Measurements from ENCODE around the gene MLIP.
A peak's percentile ranks its signal among the peaks of the same experiment; 100 is the strongest.
"Not testable (repeated sequence)": the region's sequence is repeated elsewhere in the genome, so short reads cannot be mapped to it uniquely, and the experiment has no call there.

MLIP gene

DNA sequence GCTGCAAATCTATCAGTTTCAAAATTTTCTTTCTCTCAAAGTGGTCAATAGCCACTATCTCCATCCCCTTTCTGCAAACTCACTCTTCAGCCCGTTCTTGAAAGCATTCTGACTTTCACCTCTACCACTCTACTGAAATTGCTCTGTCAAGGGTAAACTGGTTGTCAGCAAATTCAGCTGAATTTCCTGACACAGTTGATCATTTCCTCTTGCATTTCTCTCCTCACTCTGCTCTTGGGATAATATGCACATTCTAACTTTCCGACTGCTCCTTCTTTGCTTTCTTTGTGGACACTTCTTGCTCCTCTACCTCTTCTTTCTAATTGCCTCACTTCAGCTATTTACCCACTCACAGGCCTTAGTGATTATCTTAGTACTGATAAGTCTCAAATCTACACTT lies 123.3 kb downstream of the MLIP start:
- DNase-seq (ENCODE audit: low spot score): no peak

DNA sequence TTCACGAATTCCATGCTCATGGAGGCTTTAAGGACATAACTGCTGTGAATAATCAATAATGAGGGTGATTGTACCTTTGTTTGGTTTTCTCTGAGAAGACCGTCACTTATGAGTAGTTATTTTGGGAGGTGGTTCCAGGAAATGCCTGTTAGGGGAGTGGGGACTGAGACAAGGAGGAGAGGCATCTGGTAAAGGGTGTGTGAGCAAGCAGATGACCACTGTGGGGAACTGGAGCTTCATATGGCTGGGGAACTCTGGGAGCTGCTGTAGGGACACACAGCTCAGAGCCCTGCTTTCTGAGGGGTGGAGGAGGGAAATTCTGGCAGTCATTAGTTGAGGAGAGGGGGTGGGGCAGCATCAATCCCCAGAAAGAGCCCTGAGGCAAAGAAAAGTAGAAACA lies 125.7 kb downstream of the MLIP start:
- DNase-seq (ENCODE audit: low spot score): no peak

DNA sequence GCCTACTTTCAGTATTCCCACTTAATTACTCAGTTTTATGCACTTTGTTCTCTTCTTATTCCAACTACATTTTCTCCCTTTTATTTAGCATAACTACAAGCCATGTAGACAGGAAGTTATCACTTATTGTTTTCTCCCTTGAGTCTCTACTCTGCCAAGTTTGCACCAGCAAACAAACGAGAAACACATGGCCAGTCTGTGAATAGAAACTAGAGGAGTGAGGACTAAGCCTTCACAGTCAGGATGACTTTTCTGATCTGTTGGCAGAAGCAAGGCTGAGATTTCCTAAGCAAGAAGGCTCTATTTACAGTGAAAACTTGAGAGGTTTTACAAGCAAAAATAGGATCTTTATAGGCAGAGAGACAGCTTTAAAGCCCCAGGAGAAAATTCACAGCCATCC lies 127.2 kb downstream of the MLIP start:
- DNase-seq (ENCODE audit: low spot score): no peak

DNA sequence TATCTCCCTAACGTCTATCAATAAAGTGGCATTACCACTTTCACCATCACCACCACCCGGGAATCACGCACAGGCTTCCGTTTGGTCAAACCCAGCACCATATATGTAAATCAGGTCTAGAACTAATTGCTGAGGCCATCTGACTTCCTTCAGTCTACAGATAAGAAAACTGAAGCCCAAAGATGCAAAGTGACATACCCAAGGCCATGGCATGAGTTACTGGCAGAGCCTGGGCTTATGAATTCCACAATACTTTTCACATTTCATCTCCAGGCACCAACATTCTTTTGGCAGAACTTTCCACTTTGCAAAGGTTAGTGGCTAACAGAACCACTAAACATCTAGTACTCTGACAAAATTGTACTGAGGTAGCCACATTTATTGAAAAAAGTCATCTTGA lies 132.5 kb downstream of the MLIP start:
- no peak for DNase-seq (ENCODE audit: low spot score)

DNA sequence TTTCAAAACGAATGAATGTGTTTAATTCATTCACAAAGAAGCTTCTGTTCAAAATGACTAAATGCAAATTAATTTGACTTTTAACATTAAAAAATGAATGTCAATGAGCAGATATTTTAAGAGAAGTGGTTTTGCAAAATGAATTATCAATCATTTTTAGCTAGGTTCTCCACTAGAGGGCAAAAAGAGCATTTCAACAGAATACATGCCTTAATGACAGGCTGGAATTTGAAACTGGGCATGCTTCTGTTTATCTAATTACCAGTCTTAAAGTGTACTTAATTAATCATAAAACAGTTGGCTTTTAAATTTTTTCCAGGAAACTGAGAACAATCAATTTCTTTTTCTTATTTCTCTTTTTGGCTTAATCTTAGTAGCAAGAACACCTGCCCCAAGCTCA lies 133.2 kb downstream of the MLIP start:
- DNase-seq (ENCODE audit: low spot score): peak; percentile 39

DNA sequence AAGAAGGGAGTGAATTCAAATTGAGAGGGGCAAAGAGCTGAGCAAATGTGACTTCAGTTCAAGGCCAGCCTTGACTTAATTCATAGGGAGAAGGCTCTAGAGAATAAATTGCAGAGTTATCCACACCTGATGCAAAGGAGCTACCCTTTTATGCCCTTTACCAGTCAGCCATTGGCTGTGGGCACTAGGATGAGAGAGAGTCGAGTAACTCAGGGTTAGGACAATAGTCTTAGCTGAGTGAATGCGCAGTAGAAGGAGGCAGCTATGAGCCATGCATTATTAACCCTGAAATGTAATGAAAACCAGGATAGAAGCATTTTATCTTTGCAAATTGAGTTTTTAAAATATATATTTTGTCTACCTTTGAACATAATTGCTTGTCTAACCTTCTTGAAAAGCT lies 134.0 kb downstream of the MLIP start:
- no peak for DNase-seq (ENCODE audit: low spot score)

DNA sequence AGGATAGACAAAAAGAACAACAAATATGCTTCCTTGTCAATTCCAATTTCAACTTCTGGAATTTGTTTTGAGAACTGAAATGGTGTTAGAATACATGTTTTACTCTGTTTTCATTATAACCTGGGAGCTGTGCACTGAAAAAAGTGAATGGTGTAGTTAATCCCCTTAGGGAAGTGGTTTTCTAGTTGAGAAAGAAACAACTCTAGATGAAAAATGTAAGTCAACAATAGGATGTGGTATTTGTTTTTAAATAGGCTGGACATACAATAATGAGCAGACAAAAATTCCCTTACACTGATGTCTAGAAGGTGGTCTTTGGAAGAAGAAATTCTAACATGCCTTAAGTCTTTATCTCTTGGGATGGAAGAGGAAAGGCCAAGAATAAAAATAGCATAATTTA lies 137.1 kb downstream of the MLIP start:
- no peak for DNase-seq (ENCODE audit: low spot score)

DNA sequence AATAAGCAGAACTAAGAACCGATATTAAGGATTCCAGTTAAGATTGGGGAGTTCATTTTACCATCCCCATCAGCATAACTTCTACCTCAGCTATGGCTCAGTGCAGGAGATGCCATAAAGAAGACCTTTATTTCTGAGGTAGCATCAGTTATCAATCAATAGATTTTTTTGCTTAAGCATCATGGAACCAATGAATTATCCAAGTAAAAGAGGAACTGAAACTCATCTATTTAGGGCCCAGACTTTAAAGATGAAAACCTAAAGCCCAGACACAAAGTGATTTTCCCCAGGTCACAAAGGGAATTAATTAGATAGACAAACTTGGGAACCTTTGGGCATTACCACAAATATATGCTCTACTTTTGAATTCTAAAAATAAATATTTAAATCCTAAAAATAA lies 137.8 kb downstream of the MLIP start:
- DNase-seq (ENCODE audit: low spot score): peak; percentile 8

DNA sequence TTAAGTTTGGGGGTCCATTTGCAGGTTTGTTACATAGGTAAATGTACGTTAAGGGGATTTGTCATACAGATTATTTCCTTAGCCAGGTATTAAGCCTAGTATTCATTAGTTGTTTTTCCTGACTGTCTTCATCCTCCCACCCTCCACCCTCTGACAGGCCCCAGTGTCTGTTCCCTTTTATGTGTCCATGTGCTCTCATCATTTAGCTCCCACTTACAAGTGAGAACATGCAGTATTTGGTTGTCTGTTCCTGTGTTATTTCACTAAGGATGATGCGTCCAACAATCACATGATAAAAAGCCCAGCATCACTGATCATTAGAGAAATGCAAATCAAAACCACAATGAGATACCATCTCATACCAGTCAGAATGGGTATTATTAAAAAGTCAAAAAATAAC lies 138.6 kb downstream of the MLIP start:
- not testable (repeated sequence) for DNase-seq (ENCODE audit: low spot score)

DNA sequence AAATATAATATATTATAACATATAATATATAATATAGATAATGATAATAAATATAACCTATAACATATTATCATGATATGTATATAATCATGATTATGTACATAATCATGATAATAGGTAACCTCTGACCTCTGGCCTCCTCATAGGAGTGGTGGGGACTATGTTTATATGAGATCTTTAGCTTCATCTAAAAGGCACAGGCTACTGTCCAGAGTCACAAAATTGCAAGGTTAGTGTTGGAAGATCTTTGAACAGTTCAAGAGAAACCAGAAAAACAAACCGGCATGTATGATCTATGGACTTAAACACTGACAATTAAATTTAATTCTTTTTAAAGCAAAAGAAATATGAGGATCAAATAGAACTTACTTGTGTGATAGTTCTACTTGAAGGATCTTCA lies 141.3 kb downstream of the MLIP start:
- no peak for DNase-seq (ENCODE audit: low spot score)

DNA sequence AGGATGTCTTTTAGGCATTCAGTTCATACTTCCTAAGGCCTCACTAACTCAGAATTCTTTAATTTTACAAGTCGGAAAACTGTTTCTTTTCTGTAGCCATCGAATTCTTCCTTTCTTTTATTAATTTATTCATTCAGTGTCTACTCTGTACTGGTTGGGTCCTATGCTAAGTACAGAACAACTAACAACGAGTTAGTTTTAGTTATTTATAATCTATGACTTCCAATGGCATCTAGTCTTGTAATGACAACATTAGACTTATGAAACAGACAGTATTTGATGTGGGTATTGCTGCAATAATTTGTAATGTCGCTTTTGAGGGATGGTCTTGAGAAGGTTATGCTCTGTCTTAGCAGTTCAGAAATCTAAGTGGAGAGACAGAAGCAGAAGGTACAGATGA lies 141.7 kb downstream of the MLIP start:
- no peak for DNase-seq (ENCODE audit: low spot score)

DNA sequence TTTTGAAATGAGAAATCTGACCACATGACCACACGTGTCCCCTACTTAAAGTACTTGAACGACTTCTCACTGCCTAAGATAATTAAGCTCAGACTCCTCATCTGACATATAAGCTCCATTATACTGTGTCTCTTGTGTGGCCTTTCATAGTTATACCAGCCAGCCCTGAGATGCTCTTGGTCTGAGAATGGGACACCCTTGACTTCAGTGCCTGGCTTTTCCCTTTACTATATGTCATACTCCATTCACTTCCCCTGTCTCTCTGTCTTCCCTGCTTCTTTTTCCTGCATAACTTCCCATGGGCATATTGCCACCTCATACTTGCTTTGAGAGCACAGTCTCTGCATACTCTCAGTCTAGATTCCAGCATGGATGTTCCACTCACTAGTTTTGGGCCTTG lies 143.6 kb downstream of the MLIP start:
- no peak for DNase-seq (ENCODE audit: low spot score)

DNA sequence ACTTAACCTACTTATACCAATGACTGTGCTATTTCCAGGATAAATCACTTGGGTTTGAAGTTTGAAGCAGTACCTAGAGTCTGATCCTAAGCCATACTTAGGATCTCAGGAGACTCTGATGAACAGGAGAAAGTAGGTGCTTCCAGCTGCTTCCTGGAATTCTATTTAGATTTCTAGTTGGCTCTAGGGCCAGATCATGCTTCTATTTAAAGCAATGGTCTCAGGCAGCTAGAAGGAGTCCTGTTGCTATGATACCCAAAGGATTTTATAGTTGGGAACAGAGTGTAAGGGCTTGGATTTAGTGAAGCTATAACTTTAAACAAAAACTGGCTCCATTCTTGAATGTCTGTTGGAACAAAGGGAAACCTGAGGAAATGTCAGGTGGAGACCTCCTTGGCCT lies 144.6 kb downstream of the MLIP start:
- no peak for DNase-seq (ENCODE audit: low spot score)

DNA sequence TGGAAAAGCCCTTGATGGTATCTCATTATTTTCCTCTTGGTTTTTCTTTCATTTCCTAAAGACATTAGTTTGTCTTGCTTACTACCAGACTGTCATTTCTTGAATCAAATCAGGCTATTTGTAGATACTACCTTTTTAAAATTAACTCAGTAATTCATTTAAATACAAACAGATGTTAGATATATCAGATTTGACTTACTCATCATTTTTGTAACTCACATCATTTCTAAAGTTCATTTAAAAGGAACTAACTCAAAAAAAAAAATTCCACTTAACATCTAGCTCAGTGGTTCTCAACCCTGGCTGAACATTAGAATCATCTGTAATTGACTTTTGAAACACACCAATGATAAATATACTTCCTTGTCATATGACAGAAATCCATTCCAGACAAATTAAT lies 148.8 kb downstream of the MLIP start:
- DNase-seq (ENCODE audit: low spot score): no peak

DNA sequence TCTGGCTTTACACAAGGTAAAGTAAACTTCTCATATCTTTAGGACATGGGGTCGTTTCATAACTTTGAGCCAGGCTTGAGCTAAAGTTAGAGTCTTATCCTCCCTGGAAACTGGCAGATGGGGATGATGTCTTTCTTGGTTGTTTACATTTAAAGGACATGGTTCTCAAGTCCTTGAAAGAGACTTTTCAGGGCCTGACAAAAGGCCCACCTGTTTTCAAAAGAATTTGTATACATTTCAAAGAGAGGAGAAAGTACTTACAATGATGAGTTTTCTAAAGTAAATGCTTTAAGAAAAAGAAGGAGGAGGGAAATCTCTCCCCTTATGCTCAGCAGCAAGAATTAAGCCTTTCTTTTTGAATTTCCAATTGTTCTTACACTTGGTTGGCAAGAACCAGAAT lies 151.3 kb downstream of the MLIP start:
- DNase-seq (ENCODE audit: low spot score): no peak

DNA sequence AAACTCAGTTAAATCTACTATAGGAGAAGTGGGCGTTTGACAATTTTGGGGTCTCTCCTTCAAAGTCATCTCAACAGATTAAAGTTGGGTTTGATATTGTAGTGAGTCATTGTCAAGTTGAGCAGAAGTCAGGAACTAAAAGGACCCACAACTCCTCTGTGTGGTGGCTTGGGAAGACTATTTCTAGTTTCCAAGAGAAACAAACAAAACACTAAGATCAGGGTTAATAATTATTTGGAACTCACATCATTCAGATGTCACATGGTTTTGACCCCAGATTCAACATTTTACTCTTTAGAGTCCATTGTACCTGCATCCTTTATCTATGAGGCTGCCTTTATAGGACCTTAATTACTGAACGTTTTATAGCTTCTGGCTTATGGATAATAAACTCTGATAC lies 151.7 kb downstream of the MLIP start:
- no peak for DNase-seq (ENCODE audit: low spot score)

DNA sequence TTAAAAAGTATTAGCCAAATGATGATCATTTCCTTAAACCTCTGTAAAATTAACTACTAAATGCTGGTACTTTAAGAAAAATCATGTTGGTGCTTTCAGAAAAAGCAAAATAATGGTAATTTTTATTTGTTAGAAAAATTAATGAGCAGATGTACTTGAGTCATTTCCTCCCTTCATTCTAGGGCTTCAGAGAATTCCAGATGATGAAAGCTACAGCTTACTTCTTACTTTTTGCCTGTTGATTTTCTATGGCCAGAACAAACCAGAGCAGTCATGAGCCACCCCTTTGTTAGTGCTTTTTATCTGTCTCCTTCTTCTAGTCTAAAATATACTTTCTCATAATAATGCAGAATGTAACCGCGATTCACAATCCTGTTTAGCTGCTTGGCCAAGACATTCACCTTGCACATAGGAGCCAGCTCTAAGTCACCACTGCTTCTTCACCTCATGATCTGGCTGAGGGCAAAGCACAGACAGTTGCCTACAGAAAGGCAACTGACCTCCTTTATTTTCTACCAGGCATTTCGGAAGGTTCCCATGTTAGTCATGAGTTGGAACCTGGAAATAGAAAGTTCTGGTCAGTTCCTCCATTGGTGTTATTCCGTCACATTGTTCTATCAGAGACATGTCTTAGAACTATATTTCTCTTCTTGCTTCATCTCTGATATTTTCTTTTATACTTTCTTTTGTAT lies 153.5 kb downstream of the MLIP start:
- no peak for DNase-seq (ENCODE audit: low spot score)

DNA sequence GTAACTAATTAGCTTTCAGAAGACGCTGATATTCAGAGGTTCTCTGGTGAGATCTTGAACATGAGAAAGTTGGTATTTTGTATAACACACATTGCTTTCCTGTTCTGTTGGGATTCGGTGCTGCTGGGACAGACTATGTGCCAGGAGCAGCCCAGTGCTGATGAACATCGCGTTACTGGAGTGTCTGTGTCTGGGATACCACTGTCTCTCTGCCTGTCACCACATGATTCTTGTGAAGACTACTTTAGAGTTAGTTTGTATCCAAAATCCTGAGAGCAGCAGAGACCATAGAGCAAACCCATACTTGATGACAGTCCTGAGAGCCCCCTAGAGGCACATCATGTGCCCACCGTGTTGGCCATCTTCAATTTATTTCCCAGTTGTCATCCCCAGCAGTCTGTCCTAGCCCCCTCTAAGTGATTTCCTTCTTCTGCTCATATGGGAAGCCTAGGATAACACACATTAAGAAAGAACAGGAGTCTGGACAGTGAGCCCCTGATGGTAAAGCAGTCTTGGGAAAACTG lies 155.2 kb downstream of the MLIP start:
- no peak for DNase-seq (ENCODE audit: low spot score)

DNA sequence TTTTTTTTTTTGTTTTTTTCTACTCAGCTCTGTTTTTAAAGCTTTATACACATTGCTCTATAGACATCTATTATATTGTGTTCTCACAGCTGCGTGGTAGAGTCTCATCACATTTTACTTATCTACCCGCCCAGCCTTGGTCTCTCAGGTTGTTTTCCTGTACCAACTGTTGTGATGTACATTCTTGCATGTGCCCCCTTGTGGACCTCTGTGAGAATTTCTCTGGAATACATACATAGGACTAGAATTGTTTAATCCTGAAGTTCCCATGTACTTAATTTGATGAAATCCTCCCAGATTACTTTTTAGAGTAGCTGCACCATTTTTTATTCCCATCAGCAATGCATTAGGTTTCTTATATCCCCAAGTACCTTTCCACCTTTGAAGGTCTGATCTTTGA lies 156.6 kb downstream of the MLIP start:
- peak; percentile 51 for DNase-seq (ENCODE audit: low spot score)

DNA sequence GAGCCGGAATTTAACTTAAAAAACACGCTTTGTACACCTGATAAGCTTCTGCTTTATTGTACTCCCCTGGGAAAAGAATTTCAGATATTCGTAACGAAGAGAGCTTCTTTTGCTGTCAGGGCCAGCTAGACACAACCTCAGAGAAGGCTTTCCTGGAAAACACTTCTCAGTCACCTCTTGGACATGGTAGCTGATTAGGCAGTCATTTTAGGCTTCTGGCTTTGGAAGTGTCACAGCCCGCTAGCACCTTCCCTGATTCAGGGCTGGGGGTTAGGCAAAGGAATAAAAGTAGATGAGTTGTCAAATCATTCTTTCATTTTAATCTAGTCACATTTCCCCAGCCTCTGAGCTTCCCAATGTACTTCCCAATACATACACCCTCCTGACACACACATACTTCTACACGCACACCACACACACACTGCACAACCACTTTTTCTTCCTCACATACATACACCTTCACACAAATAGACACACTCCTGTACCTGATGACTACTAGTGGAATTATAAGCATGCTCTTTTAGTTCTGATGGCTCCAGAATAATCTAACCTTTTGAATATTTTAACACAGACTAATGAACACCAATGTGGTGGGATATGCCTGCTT lies 162.1 kb downstream of the MLIP start:
- DNase-seq (ENCODE audit: low spot score): no peak

DNA sequence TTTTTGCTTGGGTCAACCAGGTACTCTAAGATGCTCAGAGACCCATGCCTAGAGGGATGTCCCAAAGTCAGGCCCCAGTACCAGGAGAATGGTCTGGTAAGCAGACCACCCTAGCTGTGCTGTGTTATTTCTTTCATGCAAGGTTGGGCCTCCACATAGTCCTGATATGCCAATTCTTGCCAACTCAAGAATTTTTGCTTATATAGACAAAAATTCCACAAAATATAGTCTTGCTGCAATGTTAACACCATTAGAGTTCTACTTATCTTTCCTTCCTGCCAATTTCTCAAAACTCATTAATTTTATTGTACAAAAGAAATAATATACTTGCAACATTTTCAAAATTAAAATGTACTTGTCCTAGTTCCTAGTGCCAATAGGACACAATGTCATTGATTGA lies 163.1 kb downstream of the MLIP start:
- DNase-seq (ENCODE audit: low spot score): no peak

DNA sequence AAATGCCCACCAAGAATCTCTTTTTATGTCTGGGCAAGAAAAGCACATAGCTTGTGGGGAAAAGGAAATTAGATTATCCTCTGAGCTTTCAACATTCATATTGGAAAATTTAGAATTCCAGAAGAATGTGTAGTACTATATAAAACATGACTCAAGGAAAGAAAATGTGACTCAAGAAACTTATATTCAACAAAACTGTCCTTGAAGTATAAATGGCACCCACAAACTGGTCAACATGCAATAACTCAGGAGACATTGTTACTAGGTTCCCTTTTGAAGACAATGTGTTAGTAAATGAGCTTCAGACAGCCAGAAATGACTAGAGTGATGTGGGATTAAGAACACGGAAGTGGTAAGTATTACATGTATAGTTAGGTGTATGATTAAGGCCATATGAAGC lies 170.9 kb downstream of the MLIP start:
- DNase-seq (ENCODE audit: low spot score): no peak

DNA sequence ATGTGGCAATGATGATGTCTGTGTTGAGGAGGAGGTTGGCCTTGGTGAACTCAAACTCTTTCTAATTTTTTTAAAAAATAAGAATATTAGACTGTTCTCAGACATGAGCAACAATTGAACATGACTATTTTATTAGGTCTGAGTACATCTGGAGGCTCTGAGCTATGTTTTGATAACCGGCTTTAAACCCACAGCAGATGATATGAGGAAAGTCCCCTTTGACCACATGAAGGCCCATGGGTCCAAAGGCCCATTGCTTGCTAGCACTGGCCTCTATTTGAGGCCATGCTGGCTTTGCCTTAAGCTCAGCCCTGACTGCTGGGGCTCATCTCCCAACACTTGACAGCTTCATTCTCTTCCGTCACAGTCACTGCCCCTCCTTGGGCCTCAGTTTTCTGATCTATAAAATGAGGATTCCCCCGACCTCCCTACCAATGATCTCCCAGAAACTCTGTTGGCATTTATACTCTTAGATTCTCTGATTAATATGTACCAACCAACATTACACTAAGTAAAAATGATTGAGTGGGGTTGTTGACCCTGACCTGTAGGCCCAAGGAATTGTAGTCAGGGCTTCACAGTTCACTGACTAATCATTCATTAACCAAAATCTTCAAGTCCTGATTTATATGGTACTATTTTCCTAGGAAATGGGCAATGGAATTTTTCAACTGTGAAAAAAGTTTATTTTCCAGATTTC lies 173.1 kb downstream of the MLIP start:
- DNase-seq (ENCODE audit: low spot score): no peak

DNA sequence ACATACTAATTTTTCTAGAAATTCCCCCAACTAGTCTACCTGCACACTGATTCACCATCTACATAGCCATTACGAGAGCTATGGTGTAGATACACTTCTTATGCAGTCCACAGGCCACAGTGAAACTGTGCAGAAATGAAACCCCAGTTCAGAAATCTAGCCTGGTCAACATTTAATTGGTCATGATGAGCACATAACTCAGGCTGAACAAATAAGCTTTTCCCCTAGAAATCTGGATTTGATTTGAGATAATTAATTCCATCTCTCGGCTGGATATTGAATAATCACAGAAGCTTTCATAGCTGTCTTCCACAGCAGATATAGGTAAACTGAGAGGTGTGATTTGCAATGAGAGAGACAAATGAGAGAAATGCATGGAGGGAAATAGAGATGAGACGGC lies 174.4 kb downstream of the MLIP start:
- no peak for DNase-seq (ENCODE audit: low spot score)

All from NAMALWA (cell line).